ENCODE results near the gene C1orf52. TPM values are rescaled to one million over a fixed set of nuclear protein-coding genes. Genes with fewer than 3 reads are reported as not detected.
"Not testable (repeated sequence)": the region's sequence is repeated elsewhere in the genome, so short reads cannot be mapped to it uniquely, and the experiment has no call there.

The C1orf52 gene
- polyA plus RNA-seq, 3 donors: 8.3 to 18.8 (median 17.9) TPM

- 49 to 69% (median 54%) methylated on average over 4 of the region's 4 CpGs for WGBS, 3 donors
- H3K27ac ChIP-seq (ENCODE audit: low read depth, low read length): no peak overlapping the region
Observed at GRCh38 chr1:85280636-85281035, 21.2 kb upstream of the C1orf52 start.

GRCh38 chr1:85279458-85280080 is 20.1 kb upstream of the C1orf52 start:
- WGBS, 3 donors: 72 to 79% (median 76%) methylated on average over 10 of the region's 10 CpGs
- H3K27ac ChIP-seq (ENCODE audit: low read depth, low read length): no peak overlapping the region

GRCh38 chr1:85278853-85279314 is 19.4 kb upstream of the C1orf52 start:
- H3K27ac ChIP-seq (ENCODE audit: low read depth, low read length): no peak overlapping the region
- WGBS, 3 donors: 8 to 9% (median 9%) methylated on average over 2 of the region's 2 CpGs

GRCh38 chr1:85277802-85278201 is 18.3 kb upstream of the C1orf52 start:
- no peak overlapping the region for H3K27ac ChIP-seq (ENCODE audit: low read depth, low read length)
- 87 to 90% (median 88%) methylated on average over 4 of the region's 4 CpGs for WGBS, 3 donors

GRCh38 chr1:85276978-85277639 is 17.6 kb upstream of the C1orf52 start:
- WGBS, 3 donors: 55 to 65% (median 64%) methylated on average over 11 of the region's 11 CpGs
- no peak overlapping the region for H3K27ac ChIP-seq (ENCODE audit: low read depth, low read length)

- H3K27ac ChIP-seq (ENCODE audit: low read depth, low read length): peak within 1 kb of the TSS; percentile 80
- 0% methylated on average over 65 to 78 of the region's 78 CpGs for WGBS, 3 donors
Observed at GRCh38 chr1:85276215-85276977, 16.9 kb upstream of the C1orf52 start, which contains the start of gene BCL10. TSS of gene BCL10 (minus strand) at chr1:85276632. CDS start at chr1:85276352, 280 bp downstream.

- peak overlapping the region; percentile 80 for H3K27ac ChIP-seq (ENCODE audit: low read depth, low read length)
- WGBS, 3 donors: 1 to 2% (median 1%) methylated on average over 13 of the region's 13 CpGs
Observed at GRCh38 chr1:85275701-85276214, 16.3 kb upstream of the C1orf52 start.

- H3K27ac ChIP-seq (ENCODE audit: low read depth, low read length): no peak overlapping the region
- 29 to 69% (median 60%) methylated on average over 1 of the region's 1 CpG for WGBS, 3 donors
Observed at GRCh38 chr1:85274969-85275453, 15.5 kb upstream of the C1orf52 start.

GRCh38 chr1:85273397-85273796 is 13.9 kb upstream of the C1orf52 start:
- no peak overlapping the region for H3K27ac ChIP-seq (ENCODE audit: low read depth, low read length)

GRCh38 chr1:85268801-85269585 is 9.5 kb upstream of the C1orf52 start:
- no peak overlapping the region for H3K27ac ChIP-seq (ENCODE audit: low read depth, low read length)
- 80 to 96% (median 92%) methylated on average over 5 of the region's 5 CpGs for WGBS, 3 donors

GRCh38 chr1:85267313-85267712 is 7.9 kb upstream of the C1orf52 start:
- 52 to 95% (median 72%) methylated on average over 2 of the region's 2 CpGs for WGBS, 3 donors
- no peak overlapping the region for H3K27ac ChIP-seq (ENCODE audit: low read depth, low read length)

- H3K27ac ChIP-seq (ENCODE audit: low read depth, low read length): no peak overlapping the region
- 50 to 96% (median 93%) methylated on average over 2 of the region's 2 CpGs for WGBS, 3 donors
Observed at GRCh38 chr1:85264150-85264549, 4.7 kb upstream of the C1orf52 start.

GRCh38 chr1:85262985-85263384 is 3.5 kb upstream of the C1orf52 start:
- no peak overlapping the region for H3K27ac ChIP-seq (ENCODE audit: low read depth, low read length)

- no peak overlapping the region for H3K27ac ChIP-seq (ENCODE audit: low read depth, low read length)
- WGBS, 3 donors: 21 to 31% (median 29%) methylated on average over 7 of the region's 7 CpGs
Observed at GRCh38 chr1:85259912-85260274, 431 bp upstream of the C1orf52 start.

GRCh38 chr1:85258536-85259117 is 835 bp downstream of the C1orf52 start:
- H3K27ac ChIP-seq (ENCODE audit: low read depth, low read length): no peak overlapping the region
- 3 to 9% (median 5%) methylated on average over 18 to 19 of the region's 19 CpGs for WGBS, 3 donors

- 75 to 97% (median 97%) methylated on average over 3 of the region's 3 CpGs for WGBS, 3 donors
Observed at GRCh38 chr1:85249042-85249441, 10.4 kb downstream of the C1orf52 start.

GRCh38 chr1:85245891-85246290 is 13.6 kb downstream of the C1orf52 start:
- 50 to 83% (median 67%) methylated on average over 1 of the region's 1 CpG for WGBS, 3 donors
- H3K27ac ChIP-seq (ENCODE audit: low read depth, low read length): no peak overlapping the region

More at GRCh38 chr1:85249042-85249441, 10.4 kb downstream of the C1orf52 start:
- not testable (repeated sequence) for H3K27ac ChIP-seq (ENCODE audit: low read depth, low read length)

- 44 to 76% (median 65%) methylated on average over 1 of the region's 1 CpG for WGBS, 3 donors
- no peak overlapping the region for H3K27ac ChIP-seq (ENCODE audit: low read depth, low read length)
Observed at GRCh38 chr1:85245456-85245855, 14.0 kb downstream of the C1orf52 start.
